Neuron (in vitro differentiated cells): ENCODE data around the gene USP28.

ENCODE experiments used
- H2AFZ ChIP-seq: one replicate; pipeline ENCODE4 v1.6.1; 2013; ENCODE audit warnings: low read depth, mild to moderate bottlenecking, inconsistent platforms, low read length, moderate library complexity
- H3K27me3 ChIP-seq: one replicate; pipeline ENCODE4 v1.6.1; 2013; ENCODE audit warnings: low read length; ENCODE audit not compliant: insufficient read depth
- H3K36me3 ChIP-seq: one replicate; pipeline ENCODE4 v1.6.1; 2013; ENCODE audit warnings: low read length; ENCODE audit not compliant: insufficient read depth
- H3K4me1 ChIP-seq: one replicate; pipeline ENCODE4 v1.6.1; 2013; ENCODE audit warnings: low read length; ENCODE audit not compliant: insufficient read depth
- H3K4me3 ChIP-seq: 2 replicates; pipeline ENCODE4 v1.5.1; 2013; ENCODE audit warnings: mild to moderate bottlenecking, low read length, moderate library complexity
- H3K9me3 ChIP-seq: one replicate; pipeline ENCODE4 v1.6.1; 2013; ENCODE audit warnings: low read length

The USP28 gene

DNA sequence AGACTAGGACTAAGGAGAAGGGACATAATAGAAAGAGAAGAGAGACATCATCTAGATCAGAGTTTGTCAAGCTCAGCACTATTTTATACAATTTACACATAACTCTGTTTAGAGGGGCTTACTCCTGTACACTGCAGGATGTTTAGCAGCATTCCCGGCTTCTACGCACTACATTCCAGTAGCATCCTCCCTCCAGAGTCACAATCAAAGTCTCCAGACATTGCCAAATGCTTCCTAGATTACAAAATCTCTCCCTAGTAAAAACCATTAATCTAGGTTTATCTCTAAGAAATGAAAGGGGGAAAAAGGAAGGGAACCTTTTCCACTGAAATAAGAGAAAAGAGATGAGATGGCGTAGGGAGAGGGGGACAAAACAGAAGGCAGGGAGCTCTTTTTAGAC, 4.0 kb downstream of the USP28 start:
- Histone ChIP-seq H3K4me3 (no peak overlapping the region), H3K9me3 (no peaks in the 10 kb centered on the region), H2AFZ (no peak overlapping the region), H3K4me1 (peaks cover 21% of the 10 kb centered on the region), H3K36me3 (peaks cover 10% of the 10 kb centered on the region), H3K27me3 (no peaks in the 10 kb centered on the region)

DNA sequence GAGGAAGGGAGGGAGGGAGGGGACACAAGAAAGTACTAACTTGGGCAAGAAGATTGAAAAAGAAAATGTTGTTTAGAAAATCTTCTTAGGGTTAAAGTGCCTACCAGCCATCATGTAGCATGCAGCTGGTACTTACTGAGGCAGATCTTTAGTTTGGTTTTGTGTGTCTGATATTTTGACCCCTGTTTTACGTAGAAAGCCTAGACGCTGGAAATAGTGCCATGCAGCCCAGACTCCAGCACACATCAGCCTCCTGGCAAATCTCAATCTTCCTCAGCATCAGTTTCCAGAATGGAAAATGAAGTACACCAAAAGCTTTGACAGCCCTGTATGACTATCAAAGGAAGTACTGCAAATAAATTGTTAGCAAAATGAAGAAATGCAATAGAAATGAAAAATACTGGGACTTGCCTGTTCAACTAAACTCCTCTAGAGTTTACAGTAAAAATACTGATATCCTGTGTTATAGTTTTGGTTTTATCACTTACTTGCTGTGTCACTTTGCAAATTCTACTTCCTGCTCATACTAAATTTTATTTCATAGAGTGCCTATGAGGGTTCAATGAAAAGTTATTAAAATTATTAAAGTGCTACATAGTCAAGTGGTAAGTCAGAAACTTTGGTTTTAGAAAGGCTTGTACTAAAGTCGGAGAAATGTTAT, 7.4 kb downstream of the USP28 start:
- Histone ChIP-seq H3K9me3 (peaks cover 5% of the 10 kb centered on the region), H2AFZ (no peak overlapping the region), H3K4me3 (no peak overlapping the region), H3K27me3 (no peaks in the 10 kb centered on the region), H3K36me3 (peaks cover 10% of the 10 kb centered on the region), H3K4me1 (peaks cover 6% of the 10 kb centered on the region)

DNA sequence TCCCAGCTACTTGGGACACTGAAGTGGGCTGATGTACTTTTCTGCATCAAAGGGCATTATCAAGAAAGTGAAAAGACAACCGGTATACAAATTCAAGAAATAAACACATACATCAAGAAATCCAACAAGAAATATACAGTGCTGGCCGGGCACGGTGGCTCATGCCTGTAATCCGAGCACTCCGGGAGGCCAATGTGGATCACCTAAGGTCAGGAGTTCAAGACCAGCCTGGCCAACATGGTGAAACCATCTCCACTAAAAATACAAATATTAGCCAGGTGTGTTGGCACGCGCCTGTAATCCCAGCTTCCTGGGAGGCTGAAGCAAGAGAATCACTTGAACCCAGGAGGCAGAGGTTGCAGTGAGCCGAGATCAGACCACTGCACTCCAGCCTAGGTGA, 9.5 kb downstream of the USP28 start:
- Histone ChIP-seq H3K9me3 (peaks cover 5% of the 10 kb centered on the region), H3K4me3 (no peak overlapping the region), H3K36me3 (peaks cover 10% of the 10 kb centered on the region), H3K4me1 (no peaks in the 10 kb centered on the region), H3K27me3 (no peaks in the 10 kb centered on the region), H2AFZ (no peak overlapping the region)

DNA sequence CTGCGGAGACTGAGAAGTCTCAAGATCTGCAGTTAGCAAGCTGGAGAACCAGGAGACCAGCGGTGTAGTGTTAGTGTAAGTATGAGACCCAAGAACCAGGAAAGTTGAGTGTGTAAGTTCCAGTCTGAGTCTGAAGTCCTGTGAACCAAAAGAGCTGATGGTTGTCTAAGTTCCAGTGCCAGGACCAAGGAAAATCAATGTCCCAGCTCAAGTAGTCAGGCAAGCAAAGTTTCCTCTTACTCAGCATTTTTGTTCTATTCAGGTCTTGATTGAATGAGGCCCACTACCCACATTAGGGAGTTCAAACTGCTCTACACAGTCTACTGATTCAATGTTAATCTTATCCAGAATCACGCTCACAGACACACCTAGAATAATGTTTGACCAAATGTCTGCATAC, 11.0 kb downstream of the USP28 start:
- H3K27me3 ChIP-seq, result no peaks in the 10 kb centered on the region
- H3K36me3 ChIP-seq, result peaks cover 10% of the 10 kb centered on the region
- H2AFZ ChIP-seq, result no peak overlapping the region
- H3K4me3 ChIP-seq, result no peak overlapping the region
- peaks cover 5% of the 10 kb centered on the region for H3K9me3 ChIP-seq
- H3K4me1 ChIP-seq, result no peaks in the 10 kb centered on the region

DNA sequence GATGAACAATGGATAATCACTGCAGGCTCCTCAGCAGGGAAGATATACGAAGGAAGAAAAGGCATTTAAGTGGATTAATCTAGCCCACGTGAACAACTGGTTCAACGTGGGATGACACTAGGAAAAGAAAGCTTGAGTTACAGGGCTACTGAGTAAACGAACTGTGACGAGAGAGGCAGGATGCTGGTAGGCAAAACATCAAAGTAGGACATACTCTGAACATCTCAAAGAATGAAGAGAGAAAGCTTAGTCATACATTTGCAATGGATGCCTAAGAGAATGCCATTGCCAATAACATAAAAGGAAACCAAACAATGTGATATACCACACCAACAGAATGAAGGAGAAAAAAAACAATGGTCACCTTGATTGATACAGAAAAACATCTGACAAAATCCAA, 12.9 kb downstream of the USP28 start:
- peaks cover under 1% of the 10 kb centered on the region for H3K36me3 ChIP-seq
- H3K27me3 ChIP-seq, result no peaks in the 10 kb centered on the region
- H3K9me3 ChIP-seq, result peaks cover 5% of the 10 kb centered on the region

DNA sequence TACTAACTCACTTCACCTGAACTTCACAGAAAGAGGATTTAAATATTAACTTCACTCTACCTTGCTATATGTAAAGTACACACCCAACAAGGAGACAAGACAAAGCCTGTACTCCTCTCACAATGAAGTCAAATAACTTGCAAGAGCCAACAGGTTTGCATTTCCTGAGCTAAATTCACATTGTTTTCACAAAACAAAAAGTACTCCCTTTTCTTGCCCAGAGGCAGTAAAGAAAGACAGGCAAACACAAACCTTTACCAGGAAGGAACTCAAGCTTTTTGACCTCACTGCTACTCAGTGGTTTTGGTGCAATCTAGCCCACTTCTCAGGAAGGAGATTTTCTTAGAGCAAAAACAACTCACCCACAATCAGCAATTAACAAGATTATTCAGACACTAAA, 15.7 kb downstream of the USP28 start:
- Histone ChIP-seq H3K27me3 (no peaks in the 10 kb centered on the region), H3K4me1 (no peaks in the 10 kb centered on the region), H3K9me3 (peaks cover 2% of the 10 kb centered on the region), H2AFZ (no peak overlapping the region), H3K36me3 (no peaks in the 10 kb centered on the region), H3K4me3 (no peak overlapping the region)

More for the DNA sequence above, 12.9 kb downstream of the USP28 start:
- Histone ChIP-seq H2AFZ (no peak overlapping the region), H3K4me1 (no peaks in the 10 kb centered on the region), H3K4me3 (no peak overlapping the region)

DNA sequence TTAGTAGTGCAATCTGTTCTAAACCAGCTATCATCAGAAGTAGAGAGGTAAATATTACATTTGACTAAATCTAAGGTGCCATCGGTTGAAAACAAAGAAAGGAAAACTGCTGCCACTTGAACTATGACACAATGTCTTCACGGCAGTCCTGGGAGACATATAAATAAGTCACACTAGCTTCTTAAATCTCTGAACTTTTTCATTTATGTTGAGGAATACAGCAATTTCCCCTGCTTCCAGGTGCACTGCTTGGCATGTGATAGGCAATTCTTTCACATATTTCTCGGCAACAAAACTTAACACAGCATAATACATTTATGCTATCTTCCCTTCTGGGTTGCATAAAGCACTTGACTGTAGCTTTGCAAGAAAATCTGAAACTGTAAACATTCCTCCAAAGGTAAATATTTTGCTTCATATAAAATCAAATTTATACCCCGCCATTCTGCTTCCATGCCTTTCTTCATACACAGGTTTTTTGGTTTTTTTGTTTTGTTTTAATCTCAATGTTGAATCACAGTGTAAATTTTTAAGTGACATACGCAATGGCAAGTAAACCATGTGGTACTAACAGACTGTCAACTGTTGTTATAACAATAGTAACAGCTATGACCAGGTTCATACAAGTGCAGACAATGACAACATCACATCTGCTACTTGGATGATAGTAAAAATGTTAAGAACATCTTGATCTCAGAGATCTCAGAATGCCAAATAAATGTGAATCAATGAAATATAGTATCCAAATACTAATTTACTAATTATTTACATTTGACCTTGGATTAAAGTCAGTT, 18.2 kb downstream of the USP28 start:
- H3K27me3 ChIP-seq, result no peaks in the 10 kb centered on the region
- H3K4me3 ChIP-seq, result no peak overlapping the region
- peaks cover 9% of the 10 kb centered on the region for H3K36me3 ChIP-seq
- H2AFZ ChIP-seq, result no peak overlapping the region
- H3K4me1 ChIP-seq, result no peaks in the 10 kb centered on the region
- no peaks in the 10 kb centered on the region for H3K9me3 ChIP-seq

DNA sequence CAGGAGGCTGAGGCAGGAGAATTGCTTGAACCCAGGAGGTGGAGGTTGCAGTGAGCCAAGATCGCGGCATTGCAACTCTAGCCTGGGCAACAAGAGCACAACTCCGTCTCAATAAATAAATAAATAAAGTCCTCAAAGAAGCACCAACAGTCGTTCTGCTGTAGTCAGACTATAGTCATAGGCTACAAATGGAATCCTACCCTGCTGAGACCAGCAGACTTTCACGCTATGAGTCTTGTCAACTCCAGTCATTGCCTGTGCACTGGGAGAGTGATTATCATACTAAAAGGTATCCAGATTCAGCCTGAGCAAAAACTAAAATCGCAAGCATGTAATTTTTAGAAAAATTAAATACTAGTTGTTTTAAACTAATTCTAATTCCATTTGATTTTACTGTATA, 19.6 kb downstream of the USP28 start:
- no peaks in the 10 kb centered on the region for H3K27me3 ChIP-seq

DNA sequence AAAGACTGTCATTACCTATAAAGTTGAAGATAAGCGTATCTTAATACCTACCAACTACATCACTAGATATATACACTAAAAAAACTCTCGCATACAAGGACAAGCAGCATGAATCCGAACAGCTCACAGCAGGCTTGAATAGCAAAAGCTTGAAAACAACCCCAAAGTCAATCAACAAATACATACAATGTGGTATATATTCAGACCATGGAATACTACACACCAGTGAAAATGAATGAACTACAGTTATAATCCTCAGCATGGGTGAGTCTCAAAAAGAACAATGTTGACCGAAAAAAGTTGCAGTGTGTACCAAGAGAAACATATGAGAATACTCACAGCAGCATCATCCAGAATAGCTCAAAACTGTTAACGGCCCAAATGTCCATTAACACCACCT, 25.2 kb downstream of the USP28 start:
- no peak overlapping the region for H2AFZ ChIP-seq
- peaks cover 47% of the 10 kb centered on the region for H3K36me3 ChIP-seq
- H3K4me1 ChIP-seq, result no peaks in the 10 kb centered on the region
- H3K27me3 ChIP-seq, result no peaks in the 10 kb centered on the region
- no peak overlapping the region for H3K4me3 ChIP-seq
- peaks cover 3% of the 10 kb centered on the region for H3K9me3 ChIP-seq

More for the DNA sequence above, 19.6 kb downstream of the USP28 start:
- Histone ChIP-seq H3K36me3 (peaks cover 16% of the 10 kb centered on the region), H3K9me3 (peaks cover 3% of the 10 kb centered on the region), H3K4me3 (no peak overlapping the region), H2AFZ (no peak overlapping the region), H3K4me1 (no peaks in the 10 kb centered on the region)

DNA sequence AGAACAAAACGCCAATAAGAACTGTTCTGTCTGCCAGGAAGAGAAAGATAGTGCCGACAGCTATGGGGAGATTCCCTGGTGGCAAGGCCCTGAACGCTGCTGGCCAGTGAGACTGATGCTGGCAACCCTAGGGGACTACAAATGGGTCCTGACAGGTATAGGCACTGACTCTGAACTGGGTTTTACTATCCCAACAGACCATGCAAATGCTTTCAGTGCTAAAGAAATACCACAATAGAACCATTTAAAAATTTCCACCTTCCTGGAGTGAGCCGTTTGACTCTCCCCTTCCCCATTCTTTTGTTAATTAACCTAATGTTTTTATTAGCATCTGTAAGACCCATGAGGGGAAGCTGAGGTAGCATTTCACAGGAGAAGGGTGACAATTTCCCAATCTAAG, 25.7 kb downstream of the USP28 start:
- Histone ChIP-seq H3K36me3 (peaks cover 47% of the 10 kb centered on the region), H3K4me1 (no peaks in the 10 kb centered on the region), H3K4me3 (no peak overlapping the region), H3K9me3 (peaks cover 3% of the 10 kb centered on the region), H2AFZ (no peak overlapping the region), H3K27me3 (no peaks in the 10 kb centered on the region)

DNA sequence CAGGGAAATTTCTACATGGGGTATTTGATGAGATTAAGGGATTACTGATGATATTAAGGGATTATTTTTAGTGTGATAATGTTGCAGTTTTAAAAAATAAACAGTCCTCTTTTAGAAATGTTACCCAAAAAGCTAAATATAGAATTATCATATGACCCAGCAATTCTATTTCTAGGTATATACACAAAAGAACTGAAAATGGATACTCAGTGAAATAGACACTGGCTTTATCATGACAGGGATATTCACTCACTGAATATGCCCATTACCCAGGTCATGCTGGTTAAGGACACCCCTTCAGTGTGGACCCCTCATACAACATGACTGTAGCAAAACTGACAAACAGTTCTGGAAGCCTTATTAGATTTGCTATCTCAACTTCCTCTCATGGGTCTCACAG, 27.8 kb downstream of the USP28 start:
- no peaks in the 10 kb centered on the region for H3K27me3 ChIP-seq
- peaks cover 44% of the 10 kb centered on the region for H3K36me3 ChIP-seq

DNA sequence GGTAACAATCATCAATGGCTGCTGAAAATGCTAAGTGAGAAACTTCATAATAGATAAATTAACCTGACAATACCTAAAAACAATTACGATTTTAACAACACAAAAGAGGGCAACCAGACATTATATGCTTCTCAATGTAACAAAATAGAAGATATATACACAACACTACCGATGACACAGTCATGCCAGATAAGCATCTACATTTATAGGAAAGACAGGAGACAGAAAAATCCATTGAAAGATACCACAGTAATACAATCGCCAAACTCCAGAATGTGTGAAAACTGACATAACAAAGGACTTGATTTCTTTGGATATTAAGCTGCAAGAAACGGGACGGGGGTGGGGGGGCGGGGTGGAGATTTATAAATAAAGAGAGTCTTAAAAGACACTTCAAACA, 28.3 kb downstream of the USP28 start:
- Histone ChIP-seq H3K4me3 (no peak overlapping the region), H3K27me3 (no peaks in the 10 kb centered on the region), H2AFZ (no peak overlapping the region), H3K4me1 (no peaks in the 10 kb centered on the region), H3K9me3 (peaks cover 3% of the 10 kb centered on the region), H3K36me3 (peaks cover 40% of the 10 kb centered on the region)

More for the DNA sequence above, 27.8 kb downstream of the USP28 start:
- Histone ChIP-seq H3K9me3 (peaks cover 3% of the 10 kb centered on the region), H3K4me1 (no peaks in the 10 kb centered on the region), H3K4me3 (no peak overlapping the region), H2AFZ (no peak overlapping the region)

DNA sequence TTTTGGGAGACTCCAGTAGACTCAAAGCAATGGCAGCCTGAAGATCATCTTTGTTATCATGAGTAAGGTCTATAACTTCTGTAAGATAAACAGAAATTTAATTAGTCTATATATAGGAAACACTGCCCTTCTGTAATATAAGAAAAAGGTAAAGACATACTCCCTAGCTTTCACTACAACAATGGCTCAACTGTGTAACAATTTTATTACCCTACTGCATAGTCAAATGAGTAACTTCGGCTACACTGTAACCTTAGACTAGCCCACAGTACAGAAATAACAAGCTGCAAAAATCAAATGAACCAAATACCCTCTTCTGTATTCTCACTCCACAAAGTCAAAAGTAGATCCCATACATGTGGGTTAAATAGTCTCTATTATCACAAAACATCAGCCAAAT, 33.7 kb downstream of the USP28 start:
- peaks cover 41% of the 10 kb centered on the region for H3K36me3 ChIP-seq

More for the DNA sequence above, 33.7 kb downstream of the USP28 start:
- Histone ChIP-seq H3K4me3 (no peak overlapping the region), H3K4me1 (no peaks in the 10 kb centered on the region), H3K27me3 (no peaks in the 10 kb centered on the region), H2AFZ (no peak overlapping the region), H3K9me3 (no peaks in the 10 kb centered on the region)
